GM21619 (cell line): ENCODE results near the gene IKZF1.
A peak's percentile ranks its signal among the peaks of the same experiment; 100 is the strongest.

Source experiments
- ATAC-seq: cut with Tn5 transposase; IDR thresholded peaks from one replicate; pipeline ENCODE4 v1.9.1; 2021; ENCODE audit not compliant: unreplicated experiment

The IKZF1 gene

DNA sequence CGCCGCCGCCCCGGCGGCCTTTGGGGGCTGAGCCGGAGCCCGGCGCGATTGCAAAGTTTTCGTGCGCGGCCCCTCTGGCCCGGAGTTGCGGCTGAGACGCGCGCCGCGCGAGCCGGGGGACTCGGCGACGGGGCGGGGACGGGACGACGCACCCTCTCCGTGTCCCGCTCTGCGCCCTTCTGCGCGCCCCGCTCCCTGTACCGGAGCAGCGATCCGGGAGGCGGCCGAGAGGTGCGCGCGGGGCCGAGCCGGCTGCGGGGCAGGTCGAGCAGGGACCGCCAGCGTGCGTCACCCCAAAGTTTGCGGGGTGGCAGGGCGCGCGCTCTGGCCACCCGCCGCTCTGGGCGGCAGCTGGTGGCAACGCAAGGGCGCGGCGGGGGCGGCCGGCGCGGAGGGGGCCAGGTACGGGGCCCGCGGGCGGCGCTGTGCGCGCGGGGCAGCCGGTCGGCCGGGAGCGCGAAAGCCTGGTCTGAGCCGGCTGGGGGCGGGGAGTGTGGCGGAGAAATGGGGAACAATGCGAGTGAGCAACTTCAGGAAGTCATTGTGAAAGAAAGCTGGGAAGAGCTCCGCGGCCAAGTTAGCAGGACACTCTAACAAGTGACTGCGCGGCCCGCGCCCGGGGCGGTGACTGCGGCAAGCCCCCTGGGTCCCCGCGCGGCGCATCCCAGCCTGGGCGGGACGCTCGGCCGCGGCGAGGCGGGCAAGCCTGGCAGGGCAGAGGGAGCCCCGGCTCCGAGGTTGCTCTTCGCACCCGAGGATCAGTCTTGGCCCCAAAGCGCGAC, at the start of gene IKZF1:
Gene IKZF1 (plus strand): TSS at position 588 of the 782 bp plus-strand sequence. CDS start 14,346 bp downstream, outside the sequence.
- peak; percentile 25 for ATAC-seq

DNA sequence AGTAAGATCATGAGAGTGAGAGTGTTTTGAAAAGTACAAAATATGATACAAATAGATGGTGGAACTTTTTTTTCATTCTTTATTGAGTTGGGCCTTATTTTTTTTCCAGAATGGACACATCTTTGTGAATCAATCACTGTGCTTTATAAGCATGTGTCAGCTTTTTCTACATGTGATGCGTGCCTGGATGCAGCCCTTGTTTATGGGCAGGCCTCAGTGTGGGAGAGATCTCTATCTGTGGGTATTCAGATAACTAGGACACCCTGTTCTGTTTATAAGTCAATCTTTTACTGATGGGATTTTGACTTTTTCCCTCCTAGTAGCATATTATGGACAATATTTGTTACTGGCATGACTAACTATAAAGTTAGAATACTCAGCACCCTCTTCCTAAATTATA, 42.9 kb upstream of the IKZF1 start:
- no peak for ATAC-seq

- ATAC-seq, result no peak
These were observed 42.1 kb upstream of the IKZF1 start for GRCh38 chr7:50262446-50262845.

DNA sequence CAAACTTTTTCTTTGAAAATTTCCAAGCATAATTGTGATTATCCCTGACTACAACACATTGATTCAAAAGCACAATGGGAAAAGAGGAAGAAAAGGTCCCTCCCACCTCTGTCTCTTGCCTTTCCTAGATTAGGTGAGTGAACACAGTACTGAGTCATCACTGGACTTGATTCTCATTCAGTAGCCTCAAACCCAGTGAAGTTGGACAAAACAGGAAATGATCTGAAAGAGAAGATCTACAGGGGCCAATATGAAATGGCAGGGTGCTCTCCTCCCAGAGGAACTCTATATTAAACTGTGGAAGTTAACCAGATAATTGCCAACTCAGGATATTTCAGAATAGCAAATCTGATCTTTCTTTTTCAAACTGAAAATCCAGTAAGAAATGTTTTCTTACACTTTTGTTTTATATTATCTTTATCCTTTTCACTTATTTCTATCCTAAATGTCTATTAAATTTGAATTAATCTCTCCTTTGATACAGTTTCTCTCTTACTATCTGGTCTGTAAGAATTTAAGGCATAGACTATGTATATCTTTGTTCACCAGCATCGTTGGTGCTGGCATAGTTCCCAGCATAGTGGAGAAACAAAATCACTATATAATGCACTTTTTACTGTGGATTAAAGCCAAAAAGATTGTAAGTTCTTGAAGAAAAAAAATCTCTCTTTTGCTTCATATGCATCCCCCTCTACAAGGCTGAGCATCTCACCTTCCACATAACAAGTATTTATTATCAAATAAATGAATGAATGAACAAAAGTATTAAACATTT, 41.4 kb upstream of the IKZF1 start:
- peak; percentile 60 for ATAC-seq

DNA sequence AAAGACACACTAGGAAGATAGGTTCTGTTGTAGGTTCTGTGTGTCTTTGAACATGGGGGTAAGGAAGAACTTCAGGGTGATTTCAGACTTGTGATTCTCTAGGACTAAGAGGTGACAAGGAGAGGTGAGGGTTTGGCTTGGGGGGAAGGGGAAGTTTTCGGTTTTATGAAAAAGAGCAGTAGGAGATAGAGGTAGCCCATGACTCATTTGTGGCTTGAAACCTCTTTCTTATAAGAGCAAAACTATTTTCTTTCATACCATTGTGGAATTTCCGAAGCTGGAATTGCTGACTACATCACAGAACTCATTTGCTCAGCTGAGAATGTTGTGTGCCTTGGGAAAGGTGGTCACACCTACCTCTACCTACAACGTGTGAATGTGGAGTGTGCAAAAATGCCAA, 39.6 kb upstream of the IKZF1 start:
- ATAC-seq, result no peak

GRCh38 chr7:50265968-50266634, 38.4 kb upstream of the IKZF1 start:
- ATAC-seq, result no peak

DNA sequence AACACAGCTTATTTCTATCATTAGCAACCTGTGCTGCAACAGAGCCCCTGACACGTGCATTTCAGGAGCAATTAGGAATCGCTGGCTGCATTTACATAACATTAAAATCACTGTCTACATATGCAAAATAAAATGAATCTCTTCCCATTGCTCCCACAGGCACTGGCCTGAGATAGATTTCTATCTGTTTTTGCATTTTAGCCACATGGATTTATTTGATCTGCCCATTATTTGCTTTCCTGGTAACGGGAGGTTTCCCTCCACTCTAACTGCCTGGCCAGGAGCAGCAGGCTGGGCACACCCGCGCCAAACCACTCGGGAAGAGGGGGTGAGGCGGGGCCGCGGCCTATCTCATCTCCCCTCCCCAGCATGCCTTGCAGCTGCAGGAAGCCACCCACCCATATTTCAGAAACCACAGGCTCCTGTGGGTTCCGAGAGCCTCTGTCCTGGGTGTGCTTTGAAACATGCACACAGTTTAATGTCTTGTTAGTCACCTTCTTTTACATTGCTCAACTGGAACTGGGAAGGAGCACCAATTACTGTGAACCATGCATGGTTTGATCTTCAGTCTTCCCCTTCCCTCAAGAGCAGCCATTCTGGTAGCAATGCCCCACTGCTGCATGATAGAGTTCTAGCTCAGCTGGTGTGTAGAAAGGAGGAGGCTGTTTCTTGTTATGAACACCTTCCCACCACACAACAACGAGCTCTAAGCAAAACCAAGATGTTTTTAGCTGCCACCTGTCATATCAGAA, 37.7 kb upstream of the IKZF1 start:
- peak; percentile 37 for ATAC-seq

- no peak for ATAC-seq
These were observed 36.9 kb upstream of the IKZF1 start for GRCh38 chr7:50267525-50268041.

DNA sequence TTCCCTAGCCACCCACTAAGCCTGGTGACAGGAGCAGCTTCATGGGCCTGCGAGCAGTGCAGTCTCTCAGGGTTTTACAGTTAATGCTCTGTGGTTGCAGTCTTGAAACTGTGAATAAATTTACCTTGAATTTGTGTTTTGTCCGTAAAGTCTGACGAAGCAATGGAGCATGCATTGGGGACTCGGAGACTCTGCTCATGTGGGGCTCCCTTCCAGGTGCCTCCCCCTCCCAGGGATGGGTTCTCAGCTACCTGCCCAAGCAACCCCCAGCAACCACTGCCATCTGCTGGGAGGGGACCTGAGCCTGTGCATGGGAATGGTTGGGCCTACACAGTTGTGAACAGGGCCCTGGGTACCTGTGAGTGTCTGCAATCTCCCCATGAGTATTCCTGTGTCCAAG, 36.3 kb upstream of the IKZF1 start:
- ATAC-seq, result no peak

DNA sequence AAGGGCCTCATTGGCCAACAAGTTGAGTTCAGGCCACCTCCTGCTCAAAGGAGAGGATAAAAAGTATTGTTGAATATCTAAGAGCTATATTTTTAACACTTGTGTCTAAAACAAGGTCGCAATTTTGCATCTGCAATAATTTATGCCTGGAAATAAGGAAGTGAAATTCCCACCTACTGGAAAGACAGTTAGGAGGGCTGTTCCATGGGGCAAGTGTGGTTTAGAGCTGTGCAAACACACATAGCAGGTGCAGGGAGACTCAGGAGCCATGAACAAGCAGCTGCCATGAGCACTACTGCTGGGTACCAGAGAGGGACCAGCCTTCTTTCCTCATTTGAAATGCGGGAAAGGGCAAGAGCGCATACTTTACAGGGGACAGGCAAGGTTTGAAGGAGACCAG, 35.5 kb upstream of the IKZF1 start:
- no peak for ATAC-seq

DNA sequence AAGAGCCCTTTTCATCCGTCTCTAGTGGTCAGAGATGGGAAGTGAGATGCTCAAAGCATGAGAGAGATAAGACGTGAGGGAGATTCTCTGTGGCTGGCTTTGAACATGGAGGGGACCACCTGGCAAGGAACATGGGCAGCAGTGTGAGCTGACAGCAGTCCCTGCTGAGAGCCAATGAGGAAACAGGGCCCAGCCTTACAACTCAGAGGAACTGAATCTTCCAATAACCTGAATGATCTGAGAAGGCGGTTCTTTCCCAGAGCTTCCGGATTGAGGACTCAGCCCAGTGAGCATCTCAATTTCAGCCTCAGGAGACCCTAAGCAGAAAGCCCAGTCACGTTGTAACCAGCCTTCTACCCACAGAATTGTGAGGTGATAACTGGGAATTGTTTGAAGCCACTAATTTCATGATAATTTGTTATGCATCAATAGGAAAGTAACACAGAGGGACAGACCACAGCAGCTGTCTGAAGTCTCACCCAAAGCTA, 33.9 kb upstream of the IKZF1 start:
- ATAC-seq, result peak; percentile 29

DNA sequence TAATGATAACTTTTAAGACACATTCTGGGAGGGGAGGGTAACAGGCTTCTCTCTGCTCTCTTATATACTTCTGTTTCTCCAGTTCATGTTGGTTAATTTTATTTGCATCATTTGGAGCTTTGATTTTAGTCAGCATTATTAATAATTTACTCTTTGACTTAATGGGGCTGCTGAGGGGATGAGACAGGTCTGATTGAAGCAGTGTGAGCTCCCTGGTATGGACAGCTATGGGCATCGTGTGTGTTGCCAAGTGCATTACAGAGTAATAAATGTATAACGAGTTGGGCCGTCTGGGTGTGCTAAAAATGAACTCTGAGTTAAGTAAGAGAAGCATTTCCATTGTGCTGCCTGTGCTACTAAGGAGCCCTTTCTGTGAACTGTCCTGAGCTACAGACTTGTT, 31.7 kb upstream of the IKZF1 start:
- peak; percentile 40 for ATAC-seq

DNA sequence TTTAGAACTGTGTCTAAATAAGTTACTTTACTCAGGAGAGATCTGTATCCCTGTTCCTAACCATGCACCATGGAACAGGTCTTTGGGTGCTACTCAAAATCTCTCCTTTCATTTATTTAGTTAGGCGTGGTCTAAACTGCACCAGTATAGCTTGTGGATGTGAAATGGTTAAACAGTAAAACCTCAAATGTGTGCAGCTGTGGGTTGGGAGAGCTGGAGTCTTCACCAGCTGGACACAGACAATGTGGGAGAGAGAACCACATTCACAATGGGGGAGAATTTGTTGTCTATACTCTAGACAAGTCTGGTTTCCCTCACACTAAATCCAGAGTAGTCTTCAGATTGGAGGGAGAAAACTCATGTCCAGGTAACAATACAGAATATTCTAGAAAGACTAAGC, 31.2 kb upstream of the IKZF1 start:
- ATAC-seq, result no peak

- ATAC-seq, result no peak
These were observed 30.6 kb upstream of the IKZF1 start for GRCh38 chr7:50273870-50274269.

GRCh38 chr7:50274361-50274760, 30.2 kb upstream of the IKZF1 start:
- no peak for ATAC-seq

GRCh38 chr7:50275430-50275829, 29.1 kb upstream of the IKZF1 start:
- ATAC-seq, result no peak

GRCh38 chr7:50276483-50276882, 28.0 kb upstream of the IKZF1 start:
- ATAC-seq, result no peak

- no peak for ATAC-seq
These were observed 26.4 kb upstream of the IKZF1 start for GRCh38 chr7:50278120-50278519.

DNA sequence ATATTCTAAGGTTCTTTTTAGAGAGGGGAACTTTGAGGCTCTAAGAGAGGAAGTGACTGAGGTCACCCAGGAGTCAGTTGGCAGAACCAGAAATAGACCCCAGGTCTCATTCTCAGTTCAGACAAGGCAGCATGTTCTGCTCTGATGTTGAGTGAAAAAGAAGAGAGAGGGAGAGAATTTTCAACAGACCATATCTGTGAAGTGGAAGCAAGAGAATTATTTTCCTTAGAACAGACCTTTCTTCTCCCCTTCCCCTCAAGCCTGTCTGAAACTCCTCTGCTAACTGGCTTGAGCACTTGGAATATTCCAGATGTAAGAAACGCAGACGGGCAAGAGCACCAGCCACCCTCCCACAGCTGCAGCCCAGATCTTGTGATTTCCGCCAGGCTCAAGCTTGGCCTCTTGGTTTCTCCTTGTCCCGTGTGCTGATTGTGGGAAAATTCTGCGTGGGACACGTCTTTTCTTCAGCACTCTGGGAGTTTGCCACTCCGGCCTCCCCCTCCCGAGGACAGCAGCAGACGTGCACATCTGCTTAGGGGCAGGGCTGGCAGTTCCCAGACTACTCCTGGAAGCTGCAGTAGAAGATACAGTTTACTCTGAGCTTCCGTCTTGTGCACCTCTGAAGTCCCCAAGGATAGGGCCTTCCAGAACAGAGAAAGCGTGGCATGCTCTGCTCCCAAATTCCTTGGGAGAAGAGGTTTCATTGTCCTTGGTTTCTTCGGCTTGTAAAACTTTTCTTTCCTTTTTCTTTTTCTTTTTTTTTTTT, 22.7 kb upstream of the IKZF1 start:
- ATAC-seq, result peak; percentile 93
